GM12878 (cell line): ENCODE measurements around the gene COL20A1. TPM values are rescaled to one million over a fixed set of nuclear protein-coding genes. Genes with fewer than 3 reads are reported as not detected.

Experiments
- ATAC-seq: fragments of 200-7000 bp; cut with Tn5 transposase; 3 replicates; pipeline ENCODE4 v1.9.1; 2020; ENCODE audit warnings: mild to moderate bottlenecking, moderate library complexity
- BruUV-seq: library from RNA; stranded (reverse); fragments of 400-500 nt; replicated peaks from 2 replicates; lab custom pipeline; 2021; lab: Mats Ljungman, UMichigan
- CTCF ChIA-PET: fragments of 300-600 bp; sonication (Branson Sonifier 250); formaldehyde crosslinking; extraction: SDS; loops from one replicate; lab custom pipeline; 2021; ENCODE audit warnings: inconsistent platforms; lab: Yijun Ruan, JAX
- POLR2A ChIA-PET: fragments of 350-600 bp; formaldehyde crosslinking; extraction: SDS; loops from one replicate; lab custom pipeline; 2021; ENCODE audit warnings: inconsistent platforms; lab: Charles Lee
- RAD21 ChIA-PET: fragments of 300-600 bp; sonication (Branson Sonifier 250); formaldehyde crosslinking; loops from one replicate; lab custom pipeline; 2023; ENCODE audit warnings: antibody characterized with exemption; ENCODE audit not compliant: unreplicated experiment; lab: Charles Lee
- SMC1A ChIA-PET: fragments of 300-600 bp; sonication (Branson Sonifier 250); formaldehyde crosslinking; loops from one replicate; lab custom pipeline; 2023; ENCODE audit not compliant: unreplicated experiment, uncharacterized antibody; lab: Charles Lee
- DNase-seq: peaks from one replicate; pipeline ENCODE4 v3.0.0-alpha.2; 2011; ENCODE audit warnings: low read depth, low spot score
- FAIRE-seq: peaks from 3 replicates; lab custom pipeline; 2011; peaks lifted over from hg19 to GRCh38; lab: Jason Lieb, UNC
- H2AFZ ChIP-seq: 2 replicates; pipeline ENCODE4 v1.6.0; 2011; ENCODE audit warnings: low read depth, low read length, control low read depth; ENCODE audit not compliant: control insufficient read depth
- H3K27ac ChIP-seq: 2 replicates; pipeline ENCODE4 v1.5.1; 2011; ENCODE audit warnings: control low read depth; ENCODE audit not compliant: control insufficient read depth, insufficient read depth
- H3K27me3 ChIP-seq, 2 experiments: replicated peaks in 1 of 2; 2 replicates each; pipeline versions ENCODE4 v1.6.0 to v1.6.1; 2011; ENCODE audit warnings: low read length in 1 of 2; ENCODE audit not compliant: control insufficient read depth in 2 of 2, insufficient read depth in 2 of 2
- H3K36me3 ChIP-seq, 2 experiments: 2 replicates each; pipeline ENCODE4 v1.5.1; 2011; ENCODE audit warnings: low read length in 1 of 2; ENCODE audit not compliant: control insufficient read depth in 2 of 2, insufficient read depth in 2 of 2
- H3K4me1 ChIP-seq: 2 replicates; pipeline ENCODE4 v1.6.1; 2011; ENCODE audit warnings: mild to moderate bottlenecking, low read length, moderate library complexity, mixed read lengths; ENCODE audit not compliant: control insufficient read depth, insufficient read depth
- H3K4me2 ChIP-seq: 2 replicates; pipeline ENCODE4 v1.6.0; 2011; ENCODE audit warnings: control low read depth; ENCODE audit not compliant: control insufficient read depth, insufficient read depth
- H3K4me3 ChIP-seq: fragments of 200-600 bp; sonication (generic); 2 replicates; pipeline ENCODE4 v1.5.1; 2016
- H3K79me2 ChIP-seq: 2 replicates; pipeline ENCODE4 v1.6.0; 2011; ENCODE audit warnings: low read length; ENCODE audit not compliant: control insufficient read depth, insufficient read depth
- H3K9ac ChIP-seq: 2 replicates; pipeline ENCODE4 v1.8.0; 2011; ENCODE audit warnings: low read length, control low read depth, mixed read lengths; ENCODE audit not compliant: control insufficient read depth, insufficient read depth
- H3K9me3 ChIP-seq: replicated peaks from 3 replicates; pipeline ENCODE4 v1.5.1; 2011; ENCODE audit warnings: mild to moderate bottlenecking, low read length; ENCODE audit not compliant: control insufficient read depth, insufficient read depth
- H4K20me1 ChIP-seq: 2 replicates; pipeline ENCODE4 v1.6.0; 2011; ENCODE audit not compliant: control insufficient read depth, insufficient read depth
- ATF2 ChIP-seq: IDR thresholded peaks from 2 replicates; pipeline ENCODE4 v1.6.1; 2012; ENCODE audit warnings: low read length, inconsistent platforms
- BCLAF1 ChIP-seq: fragments of 450-650 bp; IDR thresholded peaks from 2 replicates; pipeline ENCODE4 v1.6.1; 2017; ENCODE audit warnings: antibody characterized with exemption, mild to moderate bottlenecking, moderate library complexity
- FOXK2 ChIP-seq: fragments of 450-650 bp; IDR thresholded peaks from 2 replicates; pipeline ENCODE4 v1.6.1; 2017; ENCODE audit warnings: mild to moderate bottlenecking, moderate library complexity
- MAX ChIP-seq: IDR thresholded peaks from 2 replicates; pipeline ENCODE4 v1.6.1; 2012; ENCODE audit warnings: low read depth, low read length, improper control_type of control experiment
- NFIC ChIP-seq: IDR thresholded peaks from 2 replicates; pipeline ENCODE4 v1.6.1; 2012; ENCODE audit warnings: low read depth, mild to moderate bottlenecking, inconsistent platforms, low read length, moderate library complexity
- YBX1 ChIP-seq: fragments of 450-650 bp; IDR thresholded peaks from 2 replicates; pipeline ENCODE4 v1.6.1; 2016; ENCODE audit warnings: antibody characterized with exemption
- WGBS: methylation state at CpG from one replicate; pipeline ENCODE4 v1.1.6; 2016; ENCODE audit warnings: low lambda C conversion rate; ENCODE audit not compliant: insufficient replicate concordance, insufficient coverage; ENCODE audit errors: missing lambda C conversion rate; 5-methylcytosine and 5-hydroxymethylcytosine counted together
- in situ Hi-C: fragments of 300-500 bp; cut with MboI; formaldehyde crosslinking; loops from 9 replicates; pipeline ENCODE4 v1.14.3; 2018; ENCODE audit warnings: mixed read lengths
- intact Hi-C: fragments of 100-400 bp; cut with micrococcal nuclease; formaldehyde crosslinking; loops from one replicate; pipeline ENCODE4 v1.14.2; 2022; ENCODE audit not compliant: unreplicated experiment
- polyA plus RNA-seq, 11 experiments: library from polyadenylated mRNA; depleted of rRNA in 4 of 11; unstranded in 6 of 11; stranded (reverse) in 5 of 11; fragments of >200 nt; fragmentation: Nextera tagmentation in 4 of 11; fragmentation: Illumina TruSeq in 1 of 11; extraction: Ambion mirVana in 4 of 11; extraction: Trizol in 1 of 11; gene quantifications; 1 replicate in 1 of 11; 2 replicates in 10 of 11; pipeline versions ENCODE4 v1.2.1 to v1.2.3, GENCODE V29; 2011 to 2016; ENCODE audit warnings: inconsistent platforms in 2 of 11, missing spikeins in 2 of 11, low read depth in 1 of 11
- total RNA-seq, 4 experiments: library from RNA; depleted of rRNA in 3 of 4; stranded (reverse); fragments of >200 nt in 3 of 4; fragmentation: Illumina TruSeq in 1 of 4; extraction: Trizol in 1 of 4; gene quantifications; 2 replicates each; pipeline versions ENCODE4 v1.2.1 to v1.2.3, GENCODE V29; 2013 to 2021

Gene COL20A1
- total and polyA plus RNA-seq, 10 of the 15 experiments (the other 5 are each of a cell fraction or from before 2014, with no cell fraction given): not detected

GRCh38 chr20:63383556-63383955 lies 90.6 kb downstream of the COL20A1 start:
- ATAC-seq (no peak), FAIRE-seq (no peak), DNase-seq (no peak)
- H3K4me1 ChIP-seq: no peaks in the 10 kb centered on the region
- no TSS peak for BruUV-seq
- no peak overlapping the region for H3K27ac ChIP-seq
- H3K79me2 ChIP-seq: no peaks in the 10 kb centered on the region
- no peaks in the 10 kb centered on the region for H3K27me3 ChIP-seq
- intact Hi-C loops: no loop called here
- in situ Hi-C loops: no loop called here
- H3K36me3 ChIP-seq: no peaks in the 10 kb centered on the region
- POLR2A ChIA-PET: no interaction called here
- H3K4me2 ChIP-seq: no peak overlapping the region
- TF ChIP-seq BCLAF1 (no peak), MAX (no peak)
- 58% methylated on average over 11 of the region's 11 CpGs for WGBS
- H4K20me1 ChIP-seq: no peaks in the 10 kb centered on the region
- CTCF ChIA-PET: interaction anchor here (2.5 kb wide), 1 partner anchor 160 kb away, joined by 16 read pairs; no protein-coding TSS in a partner anchor
- H2AFZ ChIP-seq: no peak overlapping the region
- RAD21 ChIA-PET: no interaction called here
- no peak overlapping the region for H3K4me3 ChIP-seq
- no peak overlapping the region for H3K9ac ChIP-seq
- H3K9me3 ChIP-seq: peaks cover 3% of the 10 kb centered on the region; the same call in 1 of the 3 replicates
- SMC1A ChIA-PET: interaction anchor here (0.6 kb wide), 1 partner anchor 62 kb away, joined by 3 read pairs; no protein-coding TSS in a partner anchor

GRCh38 chr20:63384336-63384735 lies 91.3 kb downstream of the COL20A1 start:
- Histone ChIP-seq H3K4me1 (no peaks in the 10 kb centered on the region), H3K27me3 (no peaks in the 10 kb centered on the region), H4K20me1 (no peaks in the 10 kb centered on the region), H3K36me3 (no peaks in the 10 kb centered on the region), H3K9ac (no peak overlapping the region), H3K27ac (no peak overlapping the region), H3K4me3 (no peak overlapping the region), H2AFZ (no peak overlapping the region), H3K79me2 (no peaks in the 10 kb centered on the region), H3K4me2 (no peak overlapping the region), H3K9me3 (peaks cover 3% of the 10 kb centered on the region; the same call in 1 of the 3 replicates)
- no TSS peak for BruUV-seq
- DNase-seq (no peak), FAIRE-seq (no peak), ATAC-seq (no peak)
- RAD21 ChIA-PET: no interaction called here
- POLR2A ChIA-PET: no interaction called here
- CTCF ChIA-PET: interaction anchor here (1.0 kb wide), 1 partner anchor 160 kb away, joined by 4 read pairs; no protein-coding TSS in a partner anchor
- SMC1A ChIA-PET: no interaction called here
- TF ChIP-seq ATF2: no peak
- no peak for TF ChIP-seq NFIC
- no peak for TF ChIP-seq YBX1
- no peak for TF ChIP-seq FOXK2
- in situ Hi-C loops: no loop called here
- WGBS: 67% methylated on average over 18 of the region's 18 CpGs
- intact Hi-C loops: no loop called here
